GM10248 (cell line): ENCODE results near the gene XYLT1.

Experiments used
- CTCF ChIA-PET: fragments of 300-600 bp; sonication (Branson Sonifier 250); formaldehyde crosslinking; extraction: SDS; loops from one replicate; lab custom pipeline; 2021; ENCODE audit warnings: antibody characterized with exemption; lab: Yijun Ruan, JAX
- POLR2A ChIA-PET: fragments of 350-650 bp; sonication (Branson Sonifier 250); formaldehyde crosslinking; extraction: SDS; loops from one replicate; lab custom pipeline; 2020; ENCODE audit warnings: antibody characterized with exemption; lab: Yijun Ruan, JAX
- DNase-seq: peaks from one replicate; pipeline ENCODE4 v3.0.0; 2012; ENCODE audit errors: extremely low spot score
- TF ChIP-seq, protein P1 (sequence below): IDR thresholded peaks from 2 replicates; pipeline ENCODE4 v1.5.1; 2012; ENCODE audit warnings: mild to moderate bottlenecking, low read depth; ENCODE audit errors: extremely low read depth, missing control alignments, control extremely low read depth

The XYLT1 gene

DNA sequence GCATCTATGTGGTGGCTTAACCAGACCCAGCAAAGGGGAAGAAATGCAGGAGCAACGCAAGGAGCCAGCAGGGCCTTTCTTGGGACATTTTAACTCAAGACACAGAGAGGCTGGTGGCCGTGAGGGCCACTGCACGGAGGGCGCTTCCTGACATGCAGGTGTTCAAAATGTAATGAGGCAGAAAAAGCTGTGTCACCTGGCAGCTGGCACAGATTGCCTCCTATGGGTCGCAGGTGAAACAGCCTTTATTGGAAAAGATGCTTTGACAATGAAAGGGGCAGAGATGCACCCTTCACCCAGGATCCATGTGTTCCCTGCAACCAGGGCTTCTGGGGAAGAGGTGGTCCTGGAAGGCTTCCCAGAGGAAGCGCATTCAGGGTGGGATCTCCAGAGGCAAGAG lies 219.3 kb downstream of the XYLT1 start:
- ChIA-PET CTCF (no interaction called here), POLR2A (no interaction called here)
- no peak for DNase-seq
- TF ChIP-seq, protein P1, sequence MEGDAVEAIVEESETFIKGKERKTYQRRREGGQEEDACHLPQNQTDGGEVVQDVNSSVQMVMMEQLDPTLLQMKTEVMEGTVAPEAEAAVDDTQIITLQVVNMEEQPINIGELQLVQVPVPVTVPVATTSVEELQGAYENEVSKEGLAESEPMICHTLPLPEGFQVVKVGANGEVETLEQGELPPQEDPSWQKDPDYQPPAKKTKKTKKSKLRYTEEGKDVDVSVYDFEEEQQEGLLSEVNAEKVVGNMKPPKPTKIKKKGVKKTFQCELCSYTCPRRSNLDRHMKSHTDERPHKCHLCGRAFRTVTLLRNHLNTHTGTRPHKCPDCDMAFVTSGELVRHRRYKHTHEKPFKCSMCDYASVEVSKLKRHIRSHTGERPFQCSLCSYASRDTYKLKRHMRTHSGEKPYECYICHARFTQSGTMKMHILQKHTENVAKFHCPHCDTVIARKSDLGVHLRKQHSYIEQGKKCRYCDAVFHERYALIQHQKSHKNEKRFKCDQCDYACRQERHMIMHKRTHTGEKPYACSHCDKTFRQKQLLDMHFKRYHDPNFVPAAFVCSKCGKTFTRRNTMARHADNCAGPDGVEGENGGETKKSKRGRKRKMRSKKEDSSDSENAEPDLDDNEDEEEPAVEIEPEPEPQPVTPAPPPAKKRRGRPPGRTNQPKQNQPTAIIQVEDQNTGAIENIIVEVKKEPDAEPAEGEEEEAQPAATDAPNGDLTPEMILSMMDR = no peak

DNA sequence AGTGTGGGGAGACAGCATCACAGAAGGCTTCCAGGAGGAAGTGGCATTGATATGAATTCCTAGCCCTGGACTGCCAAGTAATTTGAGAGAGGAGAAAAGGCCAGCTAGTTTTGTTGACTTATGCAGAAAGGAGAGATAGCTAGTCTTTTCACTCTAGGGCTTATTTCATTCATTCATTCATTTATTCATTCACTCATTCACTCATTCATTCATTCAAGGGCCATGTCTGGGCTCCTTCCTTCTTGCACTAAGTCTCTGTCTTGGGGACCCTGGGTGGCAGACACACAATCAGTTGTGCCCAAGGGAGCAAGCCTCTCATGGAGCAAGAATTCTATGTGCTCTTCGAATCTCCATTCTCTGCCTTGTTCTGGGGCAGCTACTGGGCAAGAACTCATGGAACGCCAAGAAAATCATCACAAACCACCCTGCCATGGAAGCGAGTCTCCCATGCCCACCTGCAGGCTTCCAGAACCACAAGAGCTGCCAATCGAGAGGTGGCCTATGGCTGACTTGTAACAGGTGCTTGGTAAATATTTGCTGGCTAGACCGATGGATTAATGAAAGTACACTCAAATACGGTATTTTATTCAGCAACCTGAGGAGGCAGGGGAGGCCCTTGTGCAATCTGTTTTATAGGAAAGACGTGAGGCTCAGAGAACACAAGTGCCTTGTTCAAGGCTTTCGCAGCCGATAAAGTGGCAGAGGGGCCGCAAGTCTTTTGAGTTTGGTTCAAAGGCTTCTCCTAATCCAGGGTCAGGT lies 223.6 kb downstream of the XYLT1 start:
- ChIA-PET CTCF (interaction anchor here (1.0 to 5.3 kb wide), 9 partner anchors 10 to 221 kb away, joined by 3 to 34 read pairs (median 4); no protein-coding TSS in a partner anchor), POLR2A (no interaction called here)
- no peak for DNase-seq
- TF ChIP-seq, protein P1 = no peak

DNA sequence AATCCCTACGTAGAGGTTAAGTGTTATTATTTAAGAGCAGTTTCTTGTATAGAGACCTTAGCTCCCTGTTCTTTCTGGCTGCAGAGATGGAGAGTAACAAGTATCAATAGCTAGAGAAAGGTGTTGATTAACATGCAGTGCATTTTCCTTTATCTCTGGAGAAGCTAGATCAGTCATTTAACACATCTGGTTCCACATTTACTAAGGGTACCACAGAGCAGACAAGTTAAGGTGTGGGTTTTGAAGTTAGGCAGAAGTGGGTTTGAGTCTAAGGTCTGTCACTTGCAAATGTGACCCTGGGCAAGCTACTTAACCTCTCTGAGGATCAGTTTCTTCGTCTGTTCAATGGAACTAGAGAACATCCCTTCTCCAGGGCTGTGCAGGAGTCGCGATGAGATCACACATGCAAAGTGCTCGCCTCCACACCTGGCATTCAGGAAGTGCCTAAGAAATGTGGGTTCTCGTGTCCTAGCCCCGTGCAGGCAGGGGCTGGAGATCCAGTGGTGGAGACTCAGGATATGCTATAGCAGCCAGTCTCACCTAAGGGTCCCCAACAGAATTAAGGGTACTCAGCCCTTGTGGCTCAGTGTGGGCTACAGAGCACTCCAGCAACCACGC lies 224.4 kb downstream of the XYLT1 start:
- POLR2A ChIA-PET = interaction anchor here (1.2 kb wide), 1 partner anchor 11 kb away, joined by 4 read pairs; no protein-coding TSS in a partner anchor
- CTCF ChIA-PET = interaction anchor here (1.0 to 5.3 kb wide), 8 partner anchors 10 to 215 kb away, joined by 3 to 34 read pairs (median 4); no protein-coding TSS in a partner anchor
- TF ChIP-seq, protein P1 = no peak
- no peak for DNase-seq

DNA sequence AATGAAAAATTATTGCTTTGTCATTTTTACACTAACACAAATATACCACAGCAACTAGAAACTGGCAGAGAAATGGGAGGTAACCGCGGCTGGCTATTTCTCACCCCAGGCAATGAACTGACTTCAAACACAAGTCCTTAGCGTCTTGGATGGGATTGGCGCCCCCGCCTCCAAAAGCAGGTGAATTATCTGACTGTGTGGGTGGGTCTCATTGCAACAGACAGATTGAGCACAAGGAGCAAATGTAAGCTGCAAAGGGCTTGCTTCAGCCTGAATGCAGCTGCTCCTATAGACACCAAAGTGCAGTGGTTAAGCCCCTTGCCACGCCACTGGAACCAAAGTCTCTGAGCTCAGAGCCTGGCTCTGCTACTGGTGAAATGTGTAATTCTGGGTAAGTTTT lies 225.0 kb downstream of the XYLT1 start:
- ChIA-PET POLR2A (interaction anchor here (1.2 kb wide), 1 partner anchor 12 kb away, joined by 4 read pairs; no protein-coding TSS in a partner anchor), CTCF (interaction anchor here (1.1 to 5.3 kb wide), 7 partner anchors 11 to 216 kb away, joined by 3 to 34 read pairs (median 4); no protein-coding TSS in a partner anchor)
- TF ChIP-seq, protein P1 = no peak
- DNase-seq = no peak

DNA sequence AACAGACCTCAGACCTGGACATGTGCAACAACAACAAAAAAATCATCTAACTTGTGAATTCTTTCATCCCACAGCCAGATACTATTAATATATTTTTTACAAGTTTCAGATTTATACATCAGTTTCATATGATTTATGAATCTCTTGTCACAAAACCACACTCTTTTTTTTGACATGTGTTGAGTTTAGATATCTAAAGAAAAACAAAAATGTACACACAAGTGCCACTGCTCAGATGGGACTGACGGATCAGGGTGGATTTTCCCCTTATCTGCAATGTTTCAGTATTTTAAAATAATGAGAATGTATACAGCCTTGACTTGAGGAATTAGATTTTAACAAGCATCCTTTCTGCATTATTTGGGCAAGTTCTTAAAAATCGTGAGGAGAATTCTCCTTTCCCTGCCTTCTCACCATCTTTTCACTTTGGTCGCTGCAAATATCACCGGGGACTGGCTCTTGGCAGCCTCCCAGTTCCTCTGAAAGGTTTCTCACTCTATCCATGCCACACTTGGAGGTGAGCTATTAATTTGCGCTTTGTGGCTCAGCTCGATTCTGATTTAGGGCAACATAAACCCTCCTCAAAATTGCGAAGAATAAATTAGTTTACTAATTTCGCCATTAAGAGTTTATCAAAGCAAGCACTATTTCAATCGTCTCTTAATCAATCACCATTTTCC lies 225.7 kb downstream of the XYLT1 start:
- POLR2A ChIA-PET = interaction anchor here (0.6 to 1.2 kb wide), 2 partner anchors 12 to 60 kb away, joined by 3 to 4 read pairs; no protein-coding TSS in a partner anchor
- CTCF ChIA-PET = interaction anchor here (1.8 to 5.3 kb wide), 2 partner anchors 15 to 216 kb away, joined by 3 to 34 read pairs; no protein-coding TSS in a partner anchor
- TF ChIP-seq, protein P1 = no peak
- DNase-seq = no peak

DNA sequence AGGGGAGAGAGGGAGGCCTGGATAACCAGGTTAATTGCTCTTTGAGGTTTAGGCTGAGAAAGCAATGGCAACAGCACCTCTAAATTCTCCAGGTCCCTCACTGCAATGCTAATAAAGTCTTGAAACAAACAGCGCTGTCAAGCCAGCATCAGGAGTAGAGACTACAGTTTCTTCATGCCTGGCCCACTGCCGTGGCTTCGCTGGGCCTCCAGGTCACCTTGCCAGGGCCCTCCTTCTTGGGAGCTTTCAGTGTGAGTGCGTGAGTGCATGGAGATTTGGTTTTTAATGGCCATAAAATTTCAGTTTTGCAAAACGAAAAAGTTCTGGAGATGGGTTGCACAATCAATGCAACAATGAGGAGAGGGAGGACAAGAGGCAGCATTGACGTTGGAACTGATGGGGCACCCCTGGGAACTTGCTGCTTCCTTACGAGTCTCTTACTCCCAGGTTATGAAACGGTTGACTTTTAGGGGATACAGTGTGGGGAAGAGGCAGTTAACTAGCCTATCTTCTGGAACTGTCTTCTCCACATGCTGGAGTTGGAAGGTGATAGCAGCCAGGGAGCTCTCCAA lies 229.4 kb downstream of the XYLT1 start:
- ChIA-PET CTCF (no interaction called here), POLR2A (no interaction called here)
- no peak for DNase-seq
- TF ChIP-seq, protein P1 = no peak
